ENCODE data around the gene APBA1. TPM values are rescaled to one million over a fixed set of nuclear protein-coding genes. Genes with fewer than 3 reads are reported as not detected.

APBA1 gene
- total RNA-seq, 1 experiment from 2014 or later = 1.8 TPM

DNA sequence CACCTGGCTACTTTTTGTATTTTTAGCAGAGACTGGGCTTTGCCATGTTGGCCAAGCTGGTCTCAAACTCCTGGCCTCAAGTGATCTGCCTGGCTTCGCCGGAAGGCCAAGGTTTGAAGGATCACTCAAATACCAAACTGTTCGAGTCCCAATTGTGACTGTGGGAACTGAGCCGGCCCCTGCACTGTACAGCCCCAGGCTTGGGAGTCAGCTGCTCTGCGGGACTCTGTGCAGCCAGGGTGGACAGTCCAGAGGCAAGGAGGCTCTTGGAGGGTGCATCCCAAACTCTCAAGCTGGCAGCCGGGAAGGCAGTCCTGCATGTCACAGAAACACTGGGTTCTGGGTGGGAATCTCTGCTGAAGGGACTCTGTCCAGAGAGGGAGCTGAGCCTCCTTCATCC lies 238.2 kb downstream of the APBA1 start:
- TF ChIP-seq, protein P1, sequence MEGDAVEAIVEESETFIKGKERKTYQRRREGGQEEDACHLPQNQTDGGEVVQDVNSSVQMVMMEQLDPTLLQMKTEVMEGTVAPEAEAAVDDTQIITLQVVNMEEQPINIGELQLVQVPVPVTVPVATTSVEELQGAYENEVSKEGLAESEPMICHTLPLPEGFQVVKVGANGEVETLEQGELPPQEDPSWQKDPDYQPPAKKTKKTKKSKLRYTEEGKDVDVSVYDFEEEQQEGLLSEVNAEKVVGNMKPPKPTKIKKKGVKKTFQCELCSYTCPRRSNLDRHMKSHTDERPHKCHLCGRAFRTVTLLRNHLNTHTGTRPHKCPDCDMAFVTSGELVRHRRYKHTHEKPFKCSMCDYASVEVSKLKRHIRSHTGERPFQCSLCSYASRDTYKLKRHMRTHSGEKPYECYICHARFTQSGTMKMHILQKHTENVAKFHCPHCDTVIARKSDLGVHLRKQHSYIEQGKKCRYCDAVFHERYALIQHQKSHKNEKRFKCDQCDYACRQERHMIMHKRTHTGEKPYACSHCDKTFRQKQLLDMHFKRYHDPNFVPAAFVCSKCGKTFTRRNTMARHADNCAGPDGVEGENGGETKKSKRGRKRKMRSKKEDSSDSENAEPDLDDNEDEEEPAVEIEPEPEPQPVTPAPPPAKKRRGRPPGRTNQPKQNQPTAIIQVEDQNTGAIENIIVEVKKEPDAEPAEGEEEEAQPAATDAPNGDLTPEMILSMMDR (conservative IDR thresholded peaks at IDR 0.05) = no peak
- Histone ChIP-seq H2AK5ac (ENCODE audit: insufficient read length, low read length) (no peak overlapping the region), H3K9me3 (ENCODE audit: control insufficient read depth, low read depth, low read length) (no peaks in the 10 kb centered on the region), H4K20me1 (ENCODE audit: control insufficient read depth, insufficient read depth, insufficient read length) (no peaks in the 10 kb centered on the region), H3K23me2 (ENCODE audit: insufficient read length, low read depth, low read length, poor library complexity, severe bottlenecking) (no peaks in the 10 kb centered on the region), H3K9ac (ENCODE audit: extremely low read depth, insufficient read length, low read length) (no peak overlapping the region), H2BK15ac (ENCODE audit: low read depth, low read length) (no peak overlapping the region), H3K27ac (ENCODE audit: insufficient read length, low read depth, low read length) (no peak overlapping the region), H3K79me2 (ENCODE audit: insufficient read depth, low read length) (no peaks in the 10 kb centered on the region), H2BK5ac (ENCODE audit: insufficient read length, low read length) (no peak overlapping the region), H3K4ac (ENCODE audit: low read depth, low read length) (no peak overlapping the region), H4K5ac (ENCODE audit: insufficient read length, low read depth, low read length) (no peak overlapping the region), H4K91ac (ENCODE audit: insufficient read length, low read depth, low read length) (no peak overlapping the region), H2AFZ (ENCODE audit: low read length) (no peak overlapping the region), H2BK120ac (ENCODE audit: low read depth, low read length, poor library complexity, severe bottlenecking) (no peak overlapping the region), H3K79me1 (ENCODE audit: insufficient read depth, low read depth, low read length, poor library complexity, severe bottlenecking) (no peaks in the 10 kb centered on the region), H3K4me2 (ENCODE audit: insufficient read depth, insufficient read length, low read length) (no peak overlapping the region), H3K18ac (ENCODE audit: insufficient read length, low read depth, low read length) (no peak overlapping the region), H2BK20ac (ENCODE audit: low read depth, low read length, poor library complexity, severe bottlenecking) (no peak overlapping the region), H3K27me3 (ENCODE audit: insufficient read depth, low read length) (no peaks in the 10 kb centered on the region), H3T11ph (ENCODE audit: low read length) (no peak overlapping the region), H3K4me1 (ENCODE audit: insufficient read depth, low read length) (no peaks in the 10 kb centered on the region), H4K8ac (replicated peaks; ENCODE audit: insufficient read length, low read depth, low read length) (no peak overlapping the region), H3K56ac (ENCODE audit: insufficient read length, low read depth, low read length) (no peak overlapping the region), H3K14ac (ENCODE audit: insufficient read depth, low read length) (no peak overlapping the region), H3K23ac (ENCODE audit: insufficient read length, low read depth, low read length) (no peak overlapping the region), H2BK12ac (ENCODE audit: insufficient read length, low read depth, low read length) (no peak overlapping the region)
- no CpG with 5 or more reads among the region's 6 CpGs for WGBS (ENCODE audit: extremely low coverage, insufficient read length, low lambda C conversion rate)
- no peak overlapping the region for H3K27ac Mint-ChIP-seq
- H3K36me3 Mint-ChIP-seq (ENCODE audit: insufficient read depth in 1 of 3, low read depth in 3 of 3) = no peaks in the 10 kb centered on the region
- peaks cover 0 to 7% of the 10 kb centered on the region in 2 experiments; a peak in 1 of 4 replicates for H3K4me1 Mint-ChIP-seq
- no peaks in the 10 kb centered on the region for H3K27me3 Mint-ChIP-seq (ENCODE audit: low read depth)
- no peak for DNase-seq
- H3K4me3 Mint-ChIP-seq = no peak overlapping the region
- no peaks in the 10 kb centered on the region; a peak in 2 of 5 replicates for H3K9me3 Mint-ChIP-seq

All from H9 (cell line).